Kidney (tissue), 14 donors: ENCODE measurements around the gene PRAF2. TPM values are rescaled to one million over a fixed set of nuclear protein-coding genes. Genes with fewer than 3 reads are reported as not detected.
A peak's percentile ranks its signal among the peaks of the same experiment; 100 is the strongest.

Experiments
- DNase-seq, 5 donors: peaks; one replicate each; pipeline ENCODE4 v3.0.0-alpha.2; 2013 to 2020
- FAIRE-seq: peaks from 2 replicates; lab custom pipeline; 2012; peaks lifted over from hg19 to GRCh38; lab: Jason Lieb, UNC
- H3K27ac ChIP-seq, 2 donors: one replicate each; pipeline ENCODE4 v1.7.0; 2013; ENCODE audit warnings: low read depth in 2 of 2, low read length in 2 of 2, inconsistent platforms in 1 of 2
- H3K27me3 ChIP-seq: one replicate; pipeline ENCODE4 v1.7.1; 2013; ENCODE audit warnings: low read length, inconsistent platforms; ENCODE audit not compliant: control insufficient read depth, insufficient read depth
- H3K36me3 ChIP-seq, 3 donors: one replicate each; pipeline versions ENCODE4 v1.7.0 to v1.7.1; 2013; ENCODE audit warnings: low read length in 3 of 3, control low read depth in 1 of 3, inconsistent platforms in 1 of 3; ENCODE audit not compliant: insufficient read depth in 3 of 3, control insufficient read depth in 2 of 3
- H3K4me1 ChIP-seq, 3 donors: one replicate each; pipeline versions ENCODE4 v1.7.0 to v1.7.1; 2013; ENCODE audit warnings: low read length in 3 of 3, inconsistent platforms in 1 of 3, low read depth in 1 of 3; ENCODE audit not compliant: control insufficient read depth in 2 of 3, insufficient read depth in 2 of 3
- H3K4me3 ChIP-seq, 3 donors: one replicate each; pipeline versions ENCODE4 v1.7.0 to v1.8.1; 2013; ENCODE audit warnings: low read length in 3 of 3, control low read depth in 1 of 3, inconsistent platforms in 1 of 3
- H3K9ac ChIP-seq, 3 donors: one replicate each; pipeline versions ENCODE4 v1.7.0 to v1.7.1; 2013; ENCODE audit warnings: low read length in 3 of 3, control low read depth in 1 of 3, inconsistent platforms in 1 of 3
- H3K9me3 ChIP-seq, 3 donors: one replicate each; pipeline versions ENCODE4 v1.7.0 to v1.7.1; 2013; ENCODE audit warnings: low read length in 3 of 3, control low read depth in 1 of 3, inconsistent platforms in 1 of 3; ENCODE audit not compliant: control insufficient read depth in 2 of 3, insufficient read depth in 1 of 3
- CTCF ChIP-seq: IDR thresholded peaks from 3 replicates; pipeline ENCODE4 v1.5.1; 2012; ENCODE audit warnings: mild to moderate bottlenecking, moderate library complexity, borderline replicate concordance; ENCODE audit not compliant: insufficient read depth; ENCODE audit errors: extremely low read depth
- intact Hi-C: fragments of 100-400 bp; cut with DNase I; formaldehyde crosslinking; loops from one replicate; pipeline ENCODE4 v1.11.1; 2022
- polyA plus RNA-seq: library from polyadenylated mRNA; stranded (reverse); fragments of 350-450 nt; fragmentation: Illumina TruSeq; extraction: RNeasy Lipid Tissue Mini Kit (QIAGEN cat#74804); gene quantifications from one replicate; pipeline ENCODE4 v1.2.3, GENCODE V29; 2014; ENCODE audit warnings: low read depth, low replicate concordance; ENCODE audit not compliant: insufficient read depth
- total RNA-seq: library from RNA; stranded (reverse); fragmentation: NEBNext Ultra II Directional; extraction: Animal tissue kit (Norgen Biotek cat#: 25700); gene quantifications from one replicate; pipeline ENCODE4 v1.2.1, GENCODE V29; 2021
- donor health status: control.
- donor health status: control.
- donor health status: control.
- donor health status: control.
- donor health status: control.
- donor health status: DM: yes; HTN: yes; CAD: no.
- donor health status: Normal renal cell carcinoma (clear cell type).

PRAF2 gene
- total and polyA plus RNA-seq, 2 donors from 2014 or later: 24.0 to 47.9 TPM

- H3K27me3 ChIP-seq: no peaks in the 10 kb centered on the region
- FAIRE-seq (no peak), DNase-seq (no peak)
- H3K9ac ChIP-seq: no peak overlapping the region
- H3K27ac ChIP-seq: no peak overlapping the region
- H3K4me3 ChIP-seq: no peak overlapping the region
- intact Hi-C loops: no loop called here
- H3K36me3 ChIP-seq: peaks cover 0 to 3% (median 0%) of the 10 kb centered on the region in 3 donors
- no peaks in the 10 kb centered on the region for H3K4me1 ChIP-seq
- no peaks in the 10 kb centered on the region for H3K9me3 ChIP-seq
- no peak for TF ChIP-seq CTCF
Observed at GRCh38 chrX:49106296-49106695, 32.5 kb upstream of the PRAF2 start.

- H3K27me3 ChIP-seq: no peaks in the 10 kb centered on the region
- no peak for TF ChIP-seq CTCF
- no peak for FAIRE-seq
- H3K4me1 ChIP-seq: no peaks in the 10 kb centered on the region
- no peak overlapping the region for H3K4me3 ChIP-seq
- no peak overlapping the region for H3K27ac ChIP-seq
- no peak overlapping the region for H3K9ac ChIP-seq
- intact Hi-C loops: no loop called here
- no peaks in the 10 kb centered on the region for H3K36me3 ChIP-seq
- no peak for DNase-seq
- no peaks in the 10 kb centered on the region for H3K9me3 ChIP-seq
Observed at GRCh38 chrX:49103637-49104036, 29.8 kb upstream of the PRAF2 start.

DNA sequence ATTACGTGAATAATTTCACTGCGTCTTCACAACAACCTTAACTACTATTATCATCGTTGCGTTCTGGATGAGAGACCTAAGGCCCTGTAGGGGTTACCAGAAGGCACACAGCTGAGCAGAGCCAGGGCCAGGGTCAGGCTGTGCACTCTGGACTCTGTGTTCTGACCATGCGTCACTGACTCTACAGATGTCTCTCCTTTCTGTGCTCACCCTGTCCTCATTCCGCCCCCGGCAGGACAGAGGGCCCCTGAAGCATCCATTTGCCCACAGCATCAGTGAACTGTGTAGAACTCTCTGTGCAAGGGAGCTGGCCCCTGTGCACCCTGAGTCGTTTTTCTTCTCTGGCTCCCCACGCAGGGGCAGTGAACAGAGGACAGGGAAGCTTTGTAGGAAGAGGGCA, 28.4 kb upstream of the PRAF2 start:
- TF ChIP-seq CTCF: no peak
- DNase-seq (peak in 4 of 5 donors; percentile 36 to 50 (median 46)), FAIRE-seq (no peak)
- Histone ChIP-seq H3K27ac (no peak overlapping the region), H3K9me3 (no peaks in the 10 kb centered on the region), H3K27me3 (no peaks in the 10 kb centered on the region), H3K4me1 (no peaks in the 10 kb centered on the region), H3K36me3 (no peaks in the 10 kb centered on the region), H3K9ac (no peak overlapping the region), H3K4me3 (no peak overlapping the region)
- intact Hi-C loops: no loop called here

GRCh38 chrX:49101629-49101984, 27.8 kb upstream of the PRAF2 start:
- Histone ChIP-seq H3K27me3 (no peaks in the 10 kb centered on the region), H3K4me3 (peak overlapping the region in 1 of 3 donors; percentile 78), H3K9ac (no peak overlapping the region), H3K4me1 (no peaks in the 10 kb centered on the region), H3K9me3 (no peaks in the 10 kb centered on the region), H3K27ac (peak overlapping the region; percentile 53 to 76), H3K36me3 (no peaks in the 10 kb centered on the region)
- no peak for TF ChIP-seq CTCF
- no peak for FAIRE-seq
- intact Hi-C loops: no loop called here
- DNase-seq: no peak
